Activated T-helper 1 cell treated with anti-CD3 and anti-CD28 coated beads, Interleukin-12 subunit alpha, Interleukin-12 subunit beta, Interleukin-2, Interleukin-4 antibody, amounts not matched to agents 30 ng/mL and 10 ng/mL and 1 ng/mL, durations not matched to agents 14 hours and 24 hours and 36 hours (primary cell): ENCODE results near the gene NFKBIA. TPM values are rescaled to one million over a fixed set of nuclear protein-coding genes. Genes with fewer than 3 reads are reported as not detected.

Experiments
- DNase-seq: peaks from one replicate; pipeline ENCODE4 v3.0.0; 2021; ENCODE audit warnings: low spot score
- H3K27ac Mint-ChIP-seq: one replicate; pipeline ENCODE4 v1.8.0; 2021; ENCODE audit warnings: mild to moderate bottlenecking, mixed read lengths
- H3K27me3 Mint-ChIP-seq: one replicate; pipeline ENCODE4 v1.8.0; 2022; ENCODE audit warnings: mild to moderate bottlenecking, moderate library complexity, mixed read lengths; ENCODE audit not compliant: insufficient read depth
- H3K36me3 Mint-ChIP-seq: one replicate; pipeline ENCODE4 v1.8.0; 2021; ENCODE audit warnings: low read depth, mixed read lengths
- H3K4me1 Mint-ChIP-seq: one replicate; pipeline ENCODE4 v1.8.0; 2021; ENCODE audit warnings: low read depth, mixed read lengths
- H3K4me3 Mint-ChIP-seq: one replicate; pipeline ENCODE4 v1.8.0; 2021; ENCODE audit warnings: mild to moderate bottlenecking, moderate library complexity, mixed read lengths
- H3K9me3 Mint-ChIP-seq: one replicate; pipeline ENCODE4 v1.8.0; 2021; ENCODE audit warnings: mixed read lengths
- intact Hi-C: fragments of 100-400 bp; cut with micrococcal nuclease; formaldehyde crosslinking; loops from one replicate; pipeline ENCODE4 v1.15.1; 2024
- total RNA-seq: library from RNA; stranded (reverse); gene quantifications from 2 replicates; pipeline ENCODE4 v1.2.3, GENCODE V29; 2022

Gene NFKBIA
- total RNA-seq, 1 donor from 2014 or later, result 599 TPM

- H3K27ac Mint-ChIP-seq, result no peak overlapping the region
- no peak overlapping the region for H3K4me3 Mint-ChIP-seq
- H3K4me1 Mint-ChIP-seq, result peaks cover 20% of the 10 kb centered on the region
- no peak for DNase-seq
- intact Hi-C loops, result no loop called here
- H3K9me3 Mint-ChIP-seq, result no peaks in the 10 kb centered on the region
- no peaks in the 10 kb centered on the region for H3K36me3 Mint-ChIP-seq
- H3K27me3 Mint-ChIP-seq, result peaks cover 3% of the 10 kb centered on the region
These were observed 52.0 kb downstream of the NFKBIA start for GRCh38 chr14:35352274-35353233.

- no peak for DNase-seq
- Mint-ChIP-seq H3K36me3 (no peaks in the 10 kb centered on the region), H3K4me1 (peaks cover 17% of the 10 kb centered on the region), H3K27ac (no peak overlapping the region), H3K4me3 (no peak overlapping the region), H3K27me3 (peaks cover 3% of the 10 kb centered on the region), H3K9me3 (no peaks in the 10 kb centered on the region)
- intact Hi-C loops, result no loop called here
These were observed 52.7 kb downstream of the NFKBIA start for GRCh38 chr14:35351897-35352273.

Other genes with a start within 250 kb of the NFKBIA start
- 475 and 479 TPM in 2 replicates for gene PSMA6, start 112.4 kb downstream of the NFKBIA start, total RNA-seq
- gene INSM2, start 129.4 kb upstream of the NFKBIA start, total RNA-seq, result not detected in 2 replicates